Measurements from ENCODE around the gene SYNPO.

- no peak for TF ChIP-seq SMC3 (IDR thresholded peaks at IDR 0.05; ENCODE audit: low read depth, low read length)
- no peak for TF ChIP-seq CTCF (IDR thresholded peaks at IDR 0.05)
- TF ChIP-seq EZH2phosphoT487 (IDR thresholded peaks at IDR 0.05; ENCODE audit: borderline replicate concordance, low read depth): no peak
- TF ChIP-seq CHD2 (IDR thresholded peaks at IDR 0.05; ENCODE audit: low read length, partially characterized antibody): no peak
- TF ChIP-seq REST (IDR thresholded peaks at IDR 0.05; ENCODE audit: low read depth, low read length): no peak
- no peak for TF ChIP-seq JUND (IDR thresholded peaks at IDR 0.05)
- TF ChIP-seq MAX (IDR thresholded peaks at IDR 0.05; ENCODE audit: low read depth): no peak
- TF ChIP-seq POLR2AphosphoS5 (IDR thresholded peaks at IDR 0.05; ENCODE audit: low read depth, low read length): no peak
- no peak for TF ChIP-seq TAF1 (IDR thresholded peaks at IDR 0.05; ENCODE audit: borderline replicate concordance, low read depth, low read length)
Measured at GRCh38 chr5:150623152-150623877, 17.1 kb upstream of the SYNPO start.

All from SK-N-SH (cell line).